ENCODE measurements around the gene BEND3.

Gene BEND3

DNA sequence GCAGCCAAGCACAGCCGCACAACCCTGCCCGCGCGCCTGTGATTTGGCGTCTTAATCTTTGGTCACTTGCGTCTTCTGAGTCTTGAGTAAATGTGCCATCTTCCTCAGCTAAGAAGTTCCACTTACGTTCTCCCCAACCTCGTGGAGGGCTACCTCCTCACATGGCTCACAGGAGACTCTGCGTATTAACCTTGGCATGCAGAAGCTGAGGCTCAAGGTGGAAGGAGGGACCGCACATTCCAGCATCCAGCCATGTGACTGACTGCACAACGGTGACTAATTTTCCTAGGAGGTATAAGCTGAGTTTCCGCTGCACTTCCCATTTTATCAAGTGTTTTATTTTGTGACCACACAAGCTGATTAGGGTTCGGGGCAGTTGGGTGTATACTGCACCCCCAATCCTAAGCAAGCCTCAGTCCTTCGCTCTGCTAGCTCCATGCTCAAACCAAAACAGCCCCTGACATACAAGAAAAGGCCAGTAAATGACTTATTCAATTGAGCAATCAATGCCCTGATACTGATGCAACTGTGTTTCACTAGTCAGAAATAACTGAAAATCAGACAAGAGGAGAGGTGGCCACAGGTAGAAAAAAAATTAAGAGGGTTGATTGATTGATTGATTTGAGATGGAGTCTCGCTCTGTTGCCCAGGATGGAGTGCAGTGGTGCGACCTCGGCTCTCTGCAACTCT lies 7.0 kb downstream of the BEND3 start:
- TF ChIP-seq ZNF8 (CRISPR knock-in tag; IDR thresholded peaks at IDR 0.05): no peak
- no peak for TF ChIP-seq ISL1 (CRISPR knock-in tag; IDR thresholded peaks at IDR 0.05)
- TF ChIP-seq, protein P1, sequence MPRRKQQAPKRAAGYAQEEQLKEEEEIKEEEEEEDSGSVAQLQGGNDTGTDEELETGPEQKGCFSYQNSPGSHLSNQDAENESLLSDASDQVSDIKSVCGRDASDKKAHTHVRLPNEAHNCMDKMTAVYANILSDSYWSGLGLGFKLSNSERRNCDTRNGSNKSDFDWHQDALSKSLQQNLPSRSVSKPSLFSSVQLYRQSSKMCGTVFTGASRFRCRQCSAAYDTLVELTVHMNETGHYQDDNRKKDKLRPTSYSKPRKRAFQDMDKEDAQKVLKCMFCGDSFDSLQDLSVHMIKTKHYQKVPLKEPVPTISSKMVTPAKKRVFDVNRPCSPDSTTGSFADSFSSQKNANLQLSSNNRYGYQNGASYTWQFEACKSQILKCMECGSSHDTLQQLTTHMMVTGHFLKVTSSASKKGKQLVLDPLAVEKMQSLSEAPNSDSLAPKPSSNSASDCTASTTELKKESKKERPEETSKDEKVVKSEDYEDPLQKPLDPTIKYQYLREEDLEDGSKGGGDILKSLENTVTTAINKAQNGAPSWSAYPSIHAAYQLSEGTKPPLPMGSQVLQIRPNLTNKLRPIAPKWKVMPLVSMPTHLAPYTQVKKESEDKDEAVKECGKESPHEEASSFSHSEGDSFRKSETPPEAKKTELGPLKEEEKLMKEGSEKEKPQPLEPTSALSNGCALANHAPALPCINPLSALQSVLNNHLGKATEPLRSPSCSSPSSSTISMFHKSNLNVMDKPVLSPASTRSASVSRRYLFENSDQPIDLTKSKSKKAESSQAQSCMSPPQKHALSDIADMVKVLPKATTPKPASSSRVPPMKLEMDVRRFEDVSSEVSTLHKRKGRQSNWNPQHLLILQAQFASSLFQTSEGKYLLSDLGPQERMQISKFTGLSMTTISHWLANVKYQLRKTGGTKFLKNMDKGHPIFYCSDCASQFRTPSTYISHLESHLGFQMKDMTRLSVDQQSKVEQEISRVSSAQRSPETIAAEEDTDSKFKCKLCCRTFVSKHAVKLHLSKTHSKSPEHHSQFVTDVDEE (CRISPR knock-in tag; IDR thresholded peaks at IDR 0.05): no peak
- no peak for TF ChIP-seq ZC3H10 (CRISPR knock-in tag; IDR thresholded peaks at IDR 0.05)
- no peak for TF ChIP-seq ARNTL (CRISPR knock-in tag; IDR thresholded peaks at IDR 0.05; ENCODE audit: borderline replicate concordance, low read depth)
- TF ChIP-seq, protein P2, sequence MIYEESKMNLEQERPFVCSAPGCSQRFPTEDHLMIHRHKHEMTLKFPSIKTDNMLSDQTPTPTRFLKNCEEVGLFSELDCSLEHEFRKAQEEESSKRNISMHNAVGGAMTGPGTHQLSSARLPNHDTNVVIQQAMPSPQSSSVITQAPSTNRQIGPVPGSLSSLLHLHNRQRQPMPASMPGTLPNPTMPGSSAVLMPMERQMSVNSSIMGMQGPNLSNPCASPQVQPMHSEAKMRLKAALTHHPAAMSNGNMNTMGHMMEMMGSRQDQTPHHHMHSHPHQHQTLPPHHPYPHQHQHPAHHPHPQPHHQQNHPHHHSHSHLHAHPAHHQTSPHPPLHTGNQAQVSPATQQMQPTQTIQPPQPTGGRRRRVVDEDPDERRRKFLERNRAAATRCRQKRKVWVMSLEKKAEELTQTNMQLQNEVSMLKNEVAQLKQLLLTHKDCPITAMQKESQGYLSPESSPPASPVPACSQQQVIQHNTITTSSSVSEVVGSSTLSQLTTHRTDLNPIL (CRISPR knock-in tag; IDR thresholded peaks at IDR 0.05; ENCODE audit: low read depth): no peak
- TF ChIP-seq ZFP3 (CRISPR knock-in tag; IDR thresholded peaks at IDR 0.05): no peak
- no peak for TF ChIP-seq TOX (CRISPR knock-in tag; IDR thresholded peaks at IDR 0.05; ENCODE audit: borderline replicate concordance)
- TF ChIP-seq GLIS3 (CRISPR knock-in tag; IDR thresholded peaks at IDR 0.05): no peak
- no peak for TF ChIP-seq RARB (CRISPR knock-in tag; IDR thresholded peaks at IDR 0.05)
- TF ChIP-seq ZFP30 (CRISPR knock-in tag; IDR thresholded peaks at IDR 0.05): no peak
- TF ChIP-seq, protein P3, sequence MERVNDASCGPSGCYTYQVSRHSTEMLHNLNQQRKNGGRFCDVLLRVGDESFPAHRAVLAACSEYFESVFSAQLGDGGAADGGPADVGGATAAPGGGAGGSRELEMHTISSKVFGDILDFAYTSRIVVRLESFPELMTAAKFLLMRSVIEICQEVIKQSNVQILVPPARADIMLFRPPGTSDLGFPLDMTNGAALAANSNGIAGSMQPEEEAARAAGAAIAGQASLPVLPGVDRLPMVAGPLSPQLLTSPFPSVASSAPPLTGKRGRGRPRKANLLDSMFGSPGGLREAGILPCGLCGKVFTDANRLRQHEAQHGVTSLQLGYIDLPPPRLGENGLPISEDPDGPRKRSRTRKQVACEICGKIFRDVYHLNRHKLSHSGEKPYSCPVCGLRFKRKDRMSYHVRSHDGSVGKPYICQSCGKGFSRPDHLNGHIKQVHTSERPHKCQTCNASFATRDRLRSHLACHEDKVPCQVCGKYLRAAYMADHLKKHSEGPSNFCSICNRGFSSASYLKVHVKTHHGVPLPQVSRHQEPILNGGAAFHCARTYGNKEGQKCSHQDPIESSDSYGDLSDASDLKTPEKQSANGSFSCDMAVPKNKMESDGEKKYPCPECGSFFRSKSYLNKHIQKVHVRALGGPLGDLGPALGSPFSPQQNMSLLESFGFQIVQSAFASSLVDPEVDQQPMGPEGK (CRISPR knock-in tag; IDR thresholded peaks at IDR 0.05; ENCODE audit: borderline replicate concordance): no peak
- no peak for ATAC-seq

DNA sequence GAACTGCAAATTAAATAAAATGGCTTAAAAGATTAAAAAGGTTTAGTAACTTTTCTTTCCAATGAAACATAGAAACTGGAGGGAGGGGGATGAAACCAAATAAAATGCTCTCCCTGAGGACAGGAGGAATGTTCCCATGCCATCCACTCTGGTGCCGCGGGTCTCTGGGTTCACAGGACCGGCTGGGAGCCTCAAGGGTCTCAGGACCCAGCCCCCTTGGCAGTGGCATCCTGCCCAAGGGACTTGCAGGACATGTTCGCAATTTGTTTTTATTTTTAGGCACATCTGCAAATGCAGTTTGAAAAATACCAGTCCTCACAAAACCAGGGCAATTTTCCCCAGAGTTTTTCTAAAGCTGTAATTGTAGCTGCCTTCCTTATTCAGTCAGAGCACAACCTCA lies 7.5 kb downstream of the BEND3 start:
- no peak for ATAC-seq
- TF ChIP-seq, protein P3 (CRISPR knock-in tag; IDR thresholded peaks at IDR 0.05; ENCODE audit: borderline replicate concordance): no peak
- TF ChIP-seq ZC3H10 (CRISPR knock-in tag; IDR thresholded peaks at IDR 0.05): no peak
- TF ChIP-seq CSDC2 (CRISPR knock-in tag; IDR thresholded peaks at IDR 0.05): no peak
- TF ChIP-seq BACH2 (CRISPR knock-in tag; IDR thresholded peaks at IDR 0.05; ENCODE audit: borderline replicate concordance): no peak
- no peak for TF ChIP-seq TCF4 (CRISPR knock-in tag; IDR thresholded peaks at IDR 0.05; ENCODE audit: borderline replicate concordance)
- TF ChIP-seq, protein P1 (CRISPR knock-in tag; IDR thresholded peaks at IDR 0.05): no peak
- no peak for TF ChIP-seq ZNF70 (CRISPR knock-in tag; IDR thresholded peaks at IDR 0.05)
- TF ChIP-seq, protein P4, sequence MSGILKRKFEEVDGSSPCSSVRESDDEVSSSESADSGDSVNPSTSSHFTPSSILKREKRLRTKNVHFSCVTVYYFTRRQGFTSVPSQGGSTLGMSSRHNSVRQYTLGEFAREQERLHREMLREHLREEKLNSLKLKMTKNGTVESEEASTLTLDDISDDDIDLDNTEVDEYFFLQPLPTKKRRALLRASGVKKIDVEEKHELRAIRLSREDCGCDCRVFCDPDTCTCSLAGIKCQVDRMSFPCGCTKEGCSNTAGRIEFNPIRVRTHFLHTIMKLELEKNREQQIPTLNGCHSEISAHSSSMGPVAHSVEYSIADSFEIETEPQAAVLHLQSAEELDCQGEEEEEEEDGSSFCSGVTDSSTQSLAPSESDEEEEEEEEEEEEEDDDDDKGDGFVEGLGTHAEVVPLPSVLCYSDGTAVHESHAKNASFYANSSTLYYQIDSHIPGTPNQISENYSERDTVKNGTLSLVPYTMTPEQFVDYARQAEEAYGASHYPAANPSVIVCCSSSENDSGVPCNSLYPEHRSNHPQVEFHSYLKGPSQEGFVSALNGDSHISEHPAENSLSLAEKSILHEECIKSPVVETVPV (CRISPR knock-in tag; IDR thresholded peaks at IDR 0.05): no peak
- TF ChIP-seq ZNF8 (CRISPR knock-in tag; IDR thresholded peaks at IDR 0.05): no peak
- TF ChIP-seq ZFP3 (CRISPR knock-in tag; IDR thresholded peaks at IDR 0.05): no peak
- TF ChIP-seq, protein P2 (CRISPR knock-in tag; IDR thresholded peaks at IDR 0.05; ENCODE audit: low read depth): no peak
- TF ChIP-seq, protein P5, sequence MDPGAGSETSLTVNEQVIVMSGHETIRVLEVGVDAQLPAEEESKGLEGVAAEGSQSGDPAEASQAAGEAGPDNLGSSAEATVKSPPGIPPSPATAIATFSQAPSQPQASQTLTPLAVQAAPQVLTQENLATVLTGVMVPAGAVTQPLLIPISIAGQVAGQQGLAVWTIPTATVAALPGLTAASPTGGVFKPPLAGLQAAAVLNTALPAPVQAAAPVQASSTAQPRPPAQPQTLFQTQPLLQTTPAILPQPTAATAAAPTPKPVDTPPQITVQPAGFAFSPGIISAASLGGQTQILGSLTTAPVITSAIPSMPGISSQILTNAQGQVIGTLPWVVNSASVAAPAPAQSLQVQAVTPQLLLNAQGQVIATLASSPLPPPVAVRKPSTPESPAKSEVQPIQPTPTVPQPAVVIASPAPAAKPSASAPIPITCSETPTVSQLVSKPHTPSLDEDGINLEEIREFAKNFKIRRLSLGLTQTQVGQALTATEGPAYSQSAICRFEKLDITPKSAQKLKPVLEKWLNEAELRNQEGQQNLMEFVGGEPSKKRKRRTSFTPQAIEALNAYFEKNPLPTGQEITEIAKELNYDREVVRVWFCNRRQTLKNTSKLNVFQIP (CRISPR knock-in tag; IDR thresholded peaks at IDR 0.05; ENCODE audit: borderline replicate concordance, low read depth): no peak

Data from SK-N-SH treated with all-trans-retinoic acid at 6 μM for 48 hours (cell line).